A673 (cell line): ENCODE data around the gene COQ8A.

Experiments used
- CTCF ChIP-seq: fragments of 300-800, 200-600 bp; sonication (generic); conservative IDR thresholded peaks from 2 replicates; pipeline ENCODE4 v1.5.1; 2017; ENCODE audit warnings: low read depth, mild to moderate bottlenecking, antibody characterized with exemption, low read length, moderate library complexity, mixed read lengths
- EZH2 ChIP-seq: fragments of 200-600 bp; sonication (generic); IDR thresholded peaks from 2 replicates; pipeline ENCODE4 v1.6.1; 2017; ENCODE audit warnings: borderline replicate concordance, low read depth, mild to moderate bottlenecking, mixed read lengths, antibody characterized with exemption, low read length; ENCODE audit not compliant: poor library complexity, severe bottlenecking

GRCh38 chr1:226982451-226983177 lies 42.5 kb downstream of the COQ8A start:
- TF ChIP-seq CTCF (no peak), EZH2 (no peak)
